Endometrial microvascular endothelial cells (primary cell): Measurements from ENCODE around the gene PRPF6. TPM values are rescaled to one million over a fixed set of nuclear protein-coding genes. Genes with fewer than 3 reads are reported as not detected.

ENCODE experiments used
- in situ Hi-C: cut with HindIII; loops from 2 replicates; pipeline ENCODE4 v1.10.0; 2017; ENCODE audit warnings: low sequenced_read_pairs, low pct_unique_long_range_greater_than_20kb; ENCODE audit errors: inconsistent ontology term
- total RNA-seq: library from RNA; depleted of rRNA; stranded (reverse); fragments of >200 nt; gene quantifications from one replicate; pipeline ENCODE4 v1.2.3, GENCODE V29; 2015; ENCODE audit errors: inconsistent ontology term

The PRPF6 gene
- total RNA-seq, 1 donor from 2014 or later, result 46.9 TPM

DNA sequence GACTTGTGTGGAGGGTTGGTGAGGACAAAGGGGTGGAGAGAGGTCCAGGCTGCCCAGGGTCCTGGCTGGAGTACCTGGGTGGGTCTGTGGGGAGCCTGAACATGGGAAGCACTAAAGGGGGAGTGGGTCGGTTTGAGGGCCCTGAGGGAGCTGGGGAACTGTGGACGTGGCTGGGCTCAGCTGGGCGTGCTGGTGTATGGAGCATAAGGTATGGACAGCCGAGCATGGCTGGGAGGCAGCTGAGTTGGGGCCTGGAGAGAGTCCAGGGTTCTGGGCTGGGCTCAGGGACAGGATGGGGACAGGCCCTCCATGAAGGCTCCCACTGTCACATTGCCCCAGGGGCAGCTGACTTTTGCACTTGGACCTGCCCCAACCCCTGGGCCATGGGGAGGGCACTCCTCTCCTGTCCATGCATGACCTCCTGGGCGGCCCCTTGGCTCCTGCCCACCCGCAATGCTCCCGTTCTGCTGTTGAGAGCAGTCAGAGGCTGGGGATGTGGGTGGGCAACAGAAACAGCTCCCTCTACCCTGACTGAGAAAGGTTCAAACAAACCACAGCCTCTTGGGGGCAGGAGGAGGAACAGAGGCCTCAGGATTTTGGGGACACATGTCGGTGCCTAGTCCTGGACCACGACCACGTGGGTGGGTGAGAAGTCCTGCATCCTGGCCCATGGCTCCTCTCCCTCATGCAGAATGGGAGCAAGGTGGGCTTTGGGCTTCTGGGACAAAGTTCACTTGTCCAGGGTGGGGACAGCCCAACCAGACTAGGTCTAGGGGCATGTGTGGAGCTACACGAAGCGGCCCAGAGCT lies 59.5 kb downstream of the PRPF6 start:
- in situ Hi-C loops, result no loop called here

GRCh38 chr20:64041040-64041780 lies 60.3 kb downstream of the PRPF6 start:
- in situ Hi-C loops, result no loop called here

- in situ Hi-C loops, result no loop called here
These were observed 60.8 kb downstream of the PRPF6 start for GRCh38 chr20:64041781-64042053.

DNA sequence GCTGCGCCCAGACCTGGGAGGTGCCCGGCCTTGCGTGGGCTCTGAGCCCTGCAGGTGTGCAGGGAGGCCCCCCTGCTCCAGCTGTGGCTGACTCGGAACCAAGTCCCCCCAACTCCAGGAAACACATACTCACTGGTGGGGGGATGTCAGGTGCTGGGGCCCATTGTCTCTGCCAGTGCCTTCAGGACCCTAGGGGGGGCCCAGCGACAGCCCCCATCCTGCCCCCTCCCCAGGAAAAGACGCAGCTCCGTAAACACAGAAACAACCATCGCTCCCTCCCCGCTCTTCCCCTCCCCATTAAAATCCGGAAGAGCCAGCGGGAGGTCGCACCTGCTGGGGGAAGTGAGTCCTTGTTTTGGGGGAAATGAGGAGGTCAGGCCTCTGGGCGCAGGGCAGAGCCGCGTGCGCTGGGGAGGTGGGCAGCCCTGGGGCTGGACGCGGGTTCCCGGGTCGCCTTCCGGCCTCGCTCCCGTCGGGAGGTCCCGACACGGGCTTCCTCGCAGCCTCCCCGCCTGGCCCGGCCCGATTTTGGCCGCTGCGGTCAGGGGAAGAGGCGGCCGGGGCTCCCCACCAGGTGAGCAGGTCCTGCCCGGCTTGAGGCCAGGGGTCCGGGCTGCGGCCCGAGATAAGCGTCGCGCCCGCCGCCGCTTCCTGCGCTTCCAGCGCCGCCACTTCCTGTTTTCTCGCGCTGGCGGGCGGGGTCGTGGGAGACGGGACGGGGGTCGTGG lies 61.3 kb downstream of the PRPF6 start:
- in situ Hi-C loops, result no loop called here

GRCh38 chr20:64043768-64044167 lies 62.8 kb downstream of the PRPF6 start:
- in situ Hi-C loops, result no loop called here

DNA sequence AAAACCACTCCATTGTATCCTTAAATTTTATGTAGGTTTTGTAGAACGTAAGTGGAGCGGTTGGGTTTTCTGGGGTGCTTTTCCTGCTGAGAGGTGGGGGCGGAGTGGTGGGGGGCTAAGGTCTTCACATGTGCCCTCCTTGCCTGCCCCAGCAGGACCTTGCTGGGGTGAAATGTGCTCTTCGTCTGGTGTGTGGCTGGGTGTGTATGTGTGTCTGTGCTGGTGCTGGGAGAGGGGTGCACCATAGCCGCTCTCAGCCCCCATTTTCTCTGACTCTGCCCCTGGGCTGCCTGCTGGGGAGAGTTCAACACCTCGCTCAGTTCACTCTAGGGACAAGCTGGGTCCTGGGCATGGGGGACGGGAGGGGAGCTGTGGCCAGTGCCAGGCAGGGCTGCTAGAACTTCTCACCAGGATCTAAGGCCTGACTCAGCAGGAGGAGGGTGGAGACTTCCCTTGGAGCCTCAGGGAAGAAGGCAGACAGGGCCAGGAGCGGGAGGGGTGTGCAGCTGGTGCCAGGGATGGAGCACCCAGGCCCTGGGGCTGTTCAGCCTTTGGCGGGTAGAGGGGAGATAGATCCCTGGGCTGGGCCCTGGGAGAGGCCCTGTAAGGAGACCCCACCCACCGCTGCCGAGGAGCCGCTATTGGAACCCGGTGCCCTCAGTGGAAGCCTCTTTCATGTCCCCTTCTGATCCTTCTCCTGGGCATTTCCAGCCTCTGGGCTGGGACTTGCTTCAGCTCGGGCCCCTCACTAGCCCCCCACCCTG lies 63.7 kb downstream of the PRPF6 start:
- in situ Hi-C loops, result no loop called here

GRCh38 chr20:64045346-64046011 lies 64.5 kb downstream of the PRPF6 start:
- in situ Hi-C loops, result no loop called here

DNA sequence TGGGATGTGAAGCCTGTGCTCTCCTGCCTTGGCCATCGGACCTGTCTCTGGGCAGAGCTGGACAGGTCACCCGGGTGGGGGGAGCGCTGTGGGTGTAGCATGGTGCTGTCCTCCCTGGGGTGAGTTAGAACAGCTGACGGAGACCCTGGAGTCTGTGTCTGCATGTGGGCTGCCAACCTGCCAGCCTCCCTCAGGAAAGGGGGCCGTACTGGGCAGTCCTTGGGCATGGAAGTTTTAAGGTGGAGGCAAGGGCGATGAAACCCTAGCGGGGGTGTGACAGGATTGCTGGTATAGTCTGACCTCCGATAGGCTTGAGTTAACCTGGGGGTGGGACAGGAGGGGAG lies 66.1 kb downstream of the PRPF6 start:
- in situ Hi-C loops, result no loop called here

- in situ Hi-C loops, result no loop called here
These were observed 67.1 kb downstream of the PRPF6 start for GRCh38 chr20:64047968-64048401.

GRCh38 chr20:64048402-64049044 lies 67.6 kb downstream of the PRPF6 start:
- in situ Hi-C loops, result no loop called here

DNA sequence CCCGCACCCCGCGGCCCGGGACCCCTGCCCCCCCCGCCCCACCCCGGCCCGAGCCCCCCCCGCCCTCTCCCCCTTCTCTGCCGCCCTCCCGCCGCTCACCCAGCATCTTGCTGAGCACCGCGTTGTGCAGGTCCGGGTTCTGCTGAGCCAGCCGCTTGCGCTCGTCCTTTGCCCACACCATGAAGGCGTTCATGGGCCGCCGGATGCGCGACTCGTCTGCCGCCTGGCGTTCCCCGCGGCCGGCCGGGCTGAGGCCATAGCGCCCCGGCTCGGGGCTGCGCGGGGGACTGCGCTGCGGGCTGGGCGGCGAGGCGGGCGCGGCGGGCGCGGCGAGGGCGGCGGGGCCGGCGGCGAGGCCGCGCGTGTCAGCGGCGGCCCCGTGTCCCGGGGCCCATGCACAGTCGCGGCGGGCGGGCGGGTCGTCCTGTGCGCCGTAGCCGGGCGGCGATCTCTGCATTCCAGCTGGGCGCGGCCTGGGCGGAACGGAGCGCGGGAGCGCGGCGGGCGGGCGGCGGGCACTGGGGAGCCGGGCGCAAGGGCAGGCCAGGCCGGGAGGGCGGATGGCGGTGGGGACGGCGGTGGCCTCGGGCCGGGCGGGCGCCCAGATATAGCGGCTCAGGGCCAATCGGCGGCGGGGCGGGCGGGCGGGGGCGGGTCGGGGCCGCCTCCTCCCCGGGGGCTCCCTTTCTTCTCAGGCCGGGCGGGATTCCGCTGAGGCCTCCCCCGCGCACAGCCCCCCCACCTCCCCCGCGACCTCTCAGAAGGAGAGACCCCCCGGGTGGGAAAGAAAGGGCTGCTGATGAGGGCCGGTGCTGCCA lies 68.3 kb downstream of the PRPF6 start, which contains the start of gene SOX18:
TSS of gene SOX18 (minus strand) at position 580 of the 818 bp plus-strand sequence. CDS start at position 457, 123 bp downstream.
- in situ Hi-C loops, result no loop called here

DNA sequence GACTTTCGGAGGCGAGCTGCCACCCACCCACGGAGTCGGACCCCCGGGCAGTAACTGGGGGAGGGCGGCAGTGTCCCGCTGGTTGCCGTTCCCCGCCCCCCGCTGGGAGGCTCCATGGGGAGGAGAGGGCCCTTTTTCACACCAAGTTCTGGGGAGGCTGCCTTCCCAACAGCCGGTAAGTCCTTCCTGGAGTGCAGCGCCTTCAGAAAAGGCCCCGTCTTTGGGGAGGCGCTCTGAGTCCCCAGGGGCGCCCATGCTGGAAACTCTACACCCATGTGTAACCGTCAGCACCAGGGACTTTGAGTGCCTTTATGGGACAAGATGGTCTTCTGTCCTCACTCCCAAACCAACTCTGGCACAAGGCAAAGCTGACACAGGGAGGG lies 68.9 kb downstream of the PRPF6 start:
- in situ Hi-C loops, result no loop called here

DNA sequence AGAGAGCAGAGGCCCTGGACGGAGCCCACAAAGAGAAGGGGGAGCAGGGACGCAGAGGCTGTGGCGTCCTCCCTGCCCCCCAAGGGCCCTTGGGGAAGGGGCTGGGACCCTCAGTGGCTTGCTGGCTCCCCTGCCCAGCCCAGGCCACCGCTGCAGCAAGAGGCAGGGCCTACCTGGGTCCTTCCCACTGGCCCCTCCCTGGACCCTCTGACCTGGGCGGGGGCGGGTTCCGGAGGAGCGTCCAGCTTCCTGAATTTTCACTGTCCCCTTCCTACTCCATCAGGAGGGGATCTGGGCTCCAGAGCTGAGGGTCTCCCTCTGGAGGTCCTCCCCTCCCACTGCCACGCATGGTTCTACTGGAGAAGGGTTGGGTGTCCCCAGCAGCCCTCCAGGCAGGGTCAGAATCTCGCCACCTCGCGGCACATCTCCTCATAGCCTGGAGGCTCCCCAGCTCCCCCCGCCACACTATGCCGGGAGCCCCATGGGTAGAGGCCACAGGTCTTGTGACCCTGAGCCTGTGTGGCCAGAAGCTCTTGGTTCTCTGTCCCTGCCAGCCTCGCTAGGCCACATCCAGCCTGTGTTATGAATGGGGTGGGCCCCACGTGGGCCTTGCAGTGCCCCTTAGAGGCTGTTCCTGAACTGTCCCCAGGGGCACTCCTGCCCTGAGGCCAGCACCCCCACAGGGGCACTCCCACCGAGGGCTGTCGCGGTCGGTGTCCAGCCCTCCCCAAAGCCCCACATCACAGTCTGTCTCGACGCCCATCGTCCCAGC lies 69.5 kb downstream of the PRPF6 start:
- in situ Hi-C loops, result no loop called here

DNA sequence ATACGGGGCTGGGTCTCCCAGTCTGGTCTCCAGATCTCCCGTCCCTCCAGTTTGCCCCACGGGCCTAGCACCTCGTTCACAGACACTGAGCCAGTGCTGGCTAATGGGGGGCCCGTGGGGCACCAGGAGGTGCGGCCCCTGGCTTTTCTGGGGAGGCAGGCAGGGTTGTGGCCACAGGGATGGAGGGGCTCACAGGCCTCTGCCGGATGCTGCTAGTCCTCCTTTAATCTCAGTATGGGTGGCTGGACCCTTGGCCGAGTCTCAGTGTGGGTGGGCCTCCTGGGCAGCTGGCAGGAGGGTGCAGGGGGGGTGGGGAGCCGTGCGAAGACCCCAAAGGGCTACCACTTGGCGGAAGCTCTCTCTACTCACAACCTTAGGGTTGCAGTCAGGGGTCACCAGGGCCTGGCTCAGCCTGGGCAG lies 70.1 kb downstream of the PRPF6 start:
- in situ Hi-C loops, result no loop called here

DNA sequence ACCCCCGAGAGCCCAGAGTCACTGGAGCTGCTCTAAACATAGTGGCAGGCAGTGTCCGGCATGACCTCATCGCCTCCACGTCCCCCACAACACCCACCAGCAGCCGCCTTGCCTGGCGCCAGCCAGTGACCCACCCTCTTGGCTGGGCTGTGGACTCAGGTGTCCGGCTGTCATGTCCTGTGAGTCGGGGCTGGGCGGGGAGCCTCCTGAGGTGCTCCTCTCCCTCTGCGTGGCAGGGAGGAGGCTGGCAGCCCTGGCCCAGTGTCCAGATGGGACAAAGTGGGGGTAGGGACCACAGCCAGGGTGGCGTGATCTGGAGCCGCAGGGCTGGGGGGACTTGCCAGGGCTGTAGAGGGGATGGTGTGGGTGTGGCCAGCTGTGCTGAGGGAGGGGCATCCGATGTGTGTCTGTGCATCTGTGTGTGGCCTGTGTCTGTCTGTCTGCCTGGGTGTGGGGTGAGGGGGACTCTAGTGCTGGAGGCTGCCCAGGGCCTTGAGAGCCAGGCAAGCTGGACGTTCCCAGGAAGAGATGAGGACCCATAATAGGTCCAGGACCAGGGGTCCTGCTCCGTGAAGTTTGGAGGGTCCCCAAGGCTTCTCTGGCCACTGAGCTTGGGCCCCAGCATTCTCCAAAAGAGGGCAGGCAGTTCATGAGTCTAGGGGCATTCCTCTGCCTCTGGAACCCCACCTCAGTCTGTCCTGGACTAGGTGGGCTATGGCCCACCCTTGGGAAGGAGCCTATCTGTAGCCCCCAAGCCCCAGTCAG lies 70.8 kb downstream of the PRPF6 start:
- in situ Hi-C loops, result no loop called here

- in situ Hi-C loops, result no loop called here
These were observed 71.4 kb downstream of the PRPF6 start for GRCh38 chr20:64052326-64052722.
